H9 (cell line): ENCODE measurements around the gene SETBP1. TPM values are rescaled to one million over a fixed set of nuclear protein-coding genes. Genes with fewer than 3 reads are reported as not detected.

Experiments used
- DNase-seq: peaks from one replicate; pipeline ENCODE4 v3.0.0-alpha.2; 2017
- H2AFZ ChIP-seq: one replicate; pipeline ENCODE4 v1.6.1; 2013; ENCODE audit warnings: mild to moderate bottlenecking, low read length, control low read depth, moderate library complexity
- H2AK5ac ChIP-seq: 2 replicates; pipeline ENCODE4 v1.6.1; 2013; ENCODE audit warnings: low read length, control low read depth, mixed read lengths; ENCODE audit not compliant: insufficient read length
- H2BK120ac ChIP-seq: one replicate; pipeline ENCODE4 v1.6.1; 2013; ENCODE audit warnings: low read depth, mild to moderate bottlenecking, low read length, control low read depth, inconsistent platforms; ENCODE audit not compliant: poor library complexity, severe bottlenecking
- H2BK12ac ChIP-seq: 2 replicates; pipeline ENCODE4 v1.6.1; 2013; ENCODE audit warnings: low read length, control low read depth, mixed read lengths, low read depth; ENCODE audit not compliant: insufficient read length
- H2BK15ac ChIP-seq: 2 replicates; pipeline ENCODE4 v1.6.1; 2013; ENCODE audit warnings: low read depth, low read length, control low read depth
- H2BK20ac ChIP-seq: one replicate; pipeline ENCODE4 v1.6.1; 2013; ENCODE audit warnings: low read depth, mild to moderate bottlenecking, low read length, control low read depth, inconsistent platforms; ENCODE audit not compliant: poor library complexity, severe bottlenecking
- H2BK5ac ChIP-seq: 2 replicates; pipeline ENCODE4 v1.6.1; 2013; ENCODE audit warnings: low read length, control low read depth, mixed read lengths; ENCODE audit not compliant: insufficient read length
- H3K14ac ChIP-seq: 2 replicates; pipeline ENCODE4 v1.6.1; 2013; ENCODE audit warnings: low read length, control low read depth; ENCODE audit not compliant: insufficient read depth
- H3K18ac ChIP-seq: 2 replicates; pipeline ENCODE4 v1.6.1; 2013; ENCODE audit warnings: low read depth, mild to moderate bottlenecking, mixed read lengths, low read length, control low read depth; ENCODE audit not compliant: insufficient read length
- H3K23ac ChIP-seq: 2 replicates; pipeline ENCODE4 v1.6.1; 2013; ENCODE audit warnings: low read length, control low read depth, mixed read lengths, low read depth; ENCODE audit not compliant: insufficient read length
- H3K23me2 ChIP-seq: 2 replicates; pipeline ENCODE4 v1.6.1; 2013; ENCODE audit warnings: low read depth, mild to moderate bottlenecking, mixed read lengths, low read length, control low read depth; ENCODE audit not compliant: insufficient read length, poor library complexity, severe bottlenecking
- H3K27ac ChIP-seq: 2 replicates; pipeline ENCODE4 v1.5.1; 2013; ENCODE audit warnings: low read length, control low read depth, mixed read lengths, low read depth; ENCODE audit not compliant: insufficient read length
- H3K27me3 ChIP-seq: 2 replicates; pipeline ENCODE4 v1.6.1; 2013; ENCODE audit warnings: low read length, control low read depth, inconsistent platforms; ENCODE audit not compliant: insufficient read depth
- H3K4ac ChIP-seq: 2 replicates; pipeline ENCODE4 v1.6.1; 2013; ENCODE audit warnings: low read depth, mild to moderate bottlenecking, control low read depth, inconsistent platforms, low read length, moderate library complexity
- H3K4me1 ChIP-seq: 2 replicates; pipeline ENCODE4 v1.6.1; 2013; ENCODE audit warnings: low read length, control low read depth, inconsistent platforms; ENCODE audit not compliant: insufficient read depth
- H3K4me2 ChIP-seq: 2 replicates; pipeline ENCODE4 v1.6.1; 2013; ENCODE audit warnings: low read length, control low read depth, mixed read lengths; ENCODE audit not compliant: insufficient read length, insufficient read depth
- H3K56ac ChIP-seq: 2 replicates; pipeline ENCODE4 v1.6.1; 2013; ENCODE audit warnings: low read depth, mild to moderate bottlenecking, mixed read lengths, low read length, control low read depth; ENCODE audit not compliant: insufficient read length
- H3K79me1 ChIP-seq: 2 replicates; pipeline ENCODE4 v1.6.1; 2013; ENCODE audit warnings: low read depth, mild to moderate bottlenecking, moderate library complexity, low read length, control low read depth, inconsistent platforms; ENCODE audit not compliant: insufficient read depth, poor library complexity, severe bottlenecking
- H3K79me2 ChIP-seq: 2 replicates; pipeline ENCODE4 v1.6.1; 2013; ENCODE audit warnings: low read length, control low read depth, inconsistent platforms; ENCODE audit not compliant: insufficient read depth
- H3K9ac ChIP-seq: 2 replicates; pipeline ENCODE4 v1.6.1; 2013; ENCODE audit warnings: low read length, control low read depth, mixed read lengths; ENCODE audit not compliant: insufficient read length; ENCODE audit errors: extremely low read depth
- H3K9me3 ChIP-seq: one replicate; pipeline ENCODE4 v1.6.1; 2013; ENCODE audit warnings: low read depth, low read length, inconsistent platforms; ENCODE audit not compliant: control insufficient read depth
- H3T11ph ChIP-seq: one replicate; pipeline ENCODE4 v1.6.1; 2013; ENCODE audit warnings: mild to moderate bottlenecking, low read length, control low read depth, inconsistent platforms
- H4K20me1 ChIP-seq: one replicate; pipeline ENCODE4 v1.6.1; 2013; ENCODE audit not compliant: control insufficient read depth, insufficient read length, insufficient read depth
- H4K5ac ChIP-seq: 2 replicates; pipeline ENCODE4 v1.6.1; 2013; ENCODE audit warnings: low read depth, mild to moderate bottlenecking, mixed read lengths, low read length, control low read depth; ENCODE audit not compliant: insufficient read length
- H4K8ac ChIP-seq: replicated peaks from 2 replicates; pipeline ENCODE4 v1.6.1; 2013; ENCODE audit warnings: low read length, control low read depth, mixed read lengths, low read depth; ENCODE audit not compliant: insufficient read length
- H4K91ac ChIP-seq: 2 replicates; pipeline ENCODE4 v1.6.1; 2013; ENCODE audit warnings: low read depth, mild to moderate bottlenecking, moderate library complexity, mixed read lengths, low read length, control low read depth; ENCODE audit not compliant: insufficient read length
- H3K27ac Mint-ChIP-seq, 3 experiments: 2 replicates in 2 of 3; 3 replicates in 1 of 3; pipeline ENCODE4 v1.8.0; 2020 to 2021; ENCODE audit warnings: mixed read lengths in 3 of 3, mild to moderate bottlenecking in 1 of 3, moderate library complexity in 1 of 3
- H3K27me3 Mint-ChIP-seq: 2 replicates; pipeline ENCODE4 v1.8.0; 2021; ENCODE audit warnings: low read depth, mild to moderate bottlenecking, moderate library complexity, mixed read lengths
- H3K36me3 Mint-ChIP-seq, 3 experiments: 2 replicates in 2 of 3; 3 replicates in 1 of 3; pipeline ENCODE4 v1.8.0; 2020 to 2021; ENCODE audit warnings: low read depth in 3 of 3, mixed read lengths in 3 of 3; ENCODE audit not compliant: insufficient read depth in 1 of 3
- H3K4me1 Mint-ChIP-seq, 2 experiments: 2 replicates each; pipeline ENCODE4 v1.8.0; 2020; ENCODE audit warnings: mixed read lengths in 2 of 2
- H3K4me3 Mint-ChIP-seq, 2 experiments: 2 replicates in 1 of 2; 3 replicates in 1 of 2; pipeline ENCODE4 v1.8.0; 2020 to 2021; ENCODE audit warnings: mild to moderate bottlenecking in 2 of 2, mixed read lengths in 2 of 2, moderate library complexity in 1 of 2
- H3K9me3 Mint-ChIP-seq, 2 experiments: 2 replicates in 1 of 2; 3 replicates in 1 of 2; pipeline ENCODE4 v1.8.0; 2020; ENCODE audit warnings: mild to moderate bottlenecking in 2 of 2, mixed read lengths in 2 of 2, moderate library complexity in 1 of 2
- WGBS: extraction: QIAGEN DNeasy Blood & Tissue Kit; methylation state at CpG from one replicate; pipeline ENCODE4 v1.1.7; 2013; ENCODE audit warnings: missing lambda C conversion rate, low lambda C conversion rate, mixed read lengths; ENCODE audit not compliant: insufficient read length; ENCODE audit errors: extremely low coverage; 5-methylcytosine and 5-hydroxymethylcytosine counted together
- total RNA-seq: library from RNA; stranded (reverse); gene quantifications from 2 replicates; pipeline ENCODE4 v1.2.1, GENCODE V29; 2021
- TF ChIP-seq, protein P1 (sequence below): fragments of 200-600 bp; sonication (generic); conservative IDR thresholded peaks from 3 replicates; pipeline ENCODE4 v1.8.0; 2021; ENCODE audit warnings: antibody characterized with exemption, mild to moderate bottlenecking

SETBP1 gene
- total RNA-seq, 1 experiment from 2014 or later: 4.6 TPM

DNA sequence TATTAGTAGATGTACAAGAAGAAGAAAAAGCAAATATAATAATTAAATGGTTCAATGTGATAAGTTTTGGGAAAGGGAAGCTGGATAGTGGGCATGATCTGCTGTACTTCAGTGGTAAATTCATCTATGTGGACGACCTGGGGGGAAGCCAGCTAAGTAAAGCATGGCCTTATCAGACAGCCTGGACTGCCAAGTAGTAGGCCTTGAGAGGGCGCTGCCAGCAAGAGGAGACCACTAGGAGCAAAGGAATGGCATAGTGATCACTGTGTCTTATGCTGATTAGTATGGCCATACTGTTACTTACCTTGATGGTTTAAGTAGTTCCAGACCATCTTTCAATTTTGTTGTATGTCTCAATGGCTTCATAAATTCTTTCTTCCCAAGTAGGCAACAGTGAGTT, 287.6 kb downstream of the SETBP1 start:
- no peaks in the 10 kb centered on the region for H4K20me1 ChIP-seq
- Mint-ChIP-seq H3K36me3 (no peaks in the 10 kb centered on the region), H3K27ac (no peak overlapping the region), H3K4me3 (no peak overlapping the region), H3K9me3 (no peaks in the 10 kb centered on the region; a peak in 1 of 5 replicates), H3K27me3 (peaks cover 3% of the 10 kb centered on the region), H3K4me1 (peaks cover 6 to 10% of the 10 kb centered on the region in 2 experiments)
- TF ChIP-seq, protein P1, sequence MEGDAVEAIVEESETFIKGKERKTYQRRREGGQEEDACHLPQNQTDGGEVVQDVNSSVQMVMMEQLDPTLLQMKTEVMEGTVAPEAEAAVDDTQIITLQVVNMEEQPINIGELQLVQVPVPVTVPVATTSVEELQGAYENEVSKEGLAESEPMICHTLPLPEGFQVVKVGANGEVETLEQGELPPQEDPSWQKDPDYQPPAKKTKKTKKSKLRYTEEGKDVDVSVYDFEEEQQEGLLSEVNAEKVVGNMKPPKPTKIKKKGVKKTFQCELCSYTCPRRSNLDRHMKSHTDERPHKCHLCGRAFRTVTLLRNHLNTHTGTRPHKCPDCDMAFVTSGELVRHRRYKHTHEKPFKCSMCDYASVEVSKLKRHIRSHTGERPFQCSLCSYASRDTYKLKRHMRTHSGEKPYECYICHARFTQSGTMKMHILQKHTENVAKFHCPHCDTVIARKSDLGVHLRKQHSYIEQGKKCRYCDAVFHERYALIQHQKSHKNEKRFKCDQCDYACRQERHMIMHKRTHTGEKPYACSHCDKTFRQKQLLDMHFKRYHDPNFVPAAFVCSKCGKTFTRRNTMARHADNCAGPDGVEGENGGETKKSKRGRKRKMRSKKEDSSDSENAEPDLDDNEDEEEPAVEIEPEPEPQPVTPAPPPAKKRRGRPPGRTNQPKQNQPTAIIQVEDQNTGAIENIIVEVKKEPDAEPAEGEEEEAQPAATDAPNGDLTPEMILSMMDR: peak; percentile 60
- no peak overlapping the region for H4K8ac ChIP-seq
- H3K4me2 ChIP-seq: no peak overlapping the region
- no peak overlapping the region for H2AFZ ChIP-seq
- no peak overlapping the region for H2BK12ac ChIP-seq
- H2BK5ac ChIP-seq: no peak overlapping the region
- H3K14ac ChIP-seq: no peak overlapping the region
- no peak overlapping the region for H3K27ac ChIP-seq
- no CpG with 5 or more reads among the region's 2 CpGs for WGBS
- no peak overlapping the region for H4K5ac ChIP-seq
- no peak overlapping the region for H3K23ac ChIP-seq
- H3K27me3 ChIP-seq: no peaks in the 10 kb centered on the region
- no peak overlapping the region for H2AK5ac ChIP-seq
- no peak overlapping the region for H2BK15ac ChIP-seq
- no peak overlapping the region for H3T11ph ChIP-seq
- no peak overlapping the region for H4K91ac ChIP-seq
- no peaks in the 10 kb centered on the region for H3K79me2 ChIP-seq
- H2BK120ac ChIP-seq: no peak overlapping the region
- peak; percentile 51 for DNase-seq
- no peak overlapping the region for H3K4ac ChIP-seq
- no peak overlapping the region for H3K9ac ChIP-seq
- H2BK20ac ChIP-seq: no peak overlapping the region
- no peaks in the 10 kb centered on the region for H3K79me1 ChIP-seq
- peaks cover 9% of the 10 kb centered on the region; the same call in 1 of the 2 replicates for H3K4me1 ChIP-seq
- H3K18ac ChIP-seq: no peak overlapping the region
- no peak overlapping the region for H3K56ac ChIP-seq
- no peaks in the 10 kb centered on the region for H3K9me3 ChIP-seq
- no peaks in the 10 kb centered on the region for H3K23me2 ChIP-seq
